ENCODE data around the gene KMT2B.

- TF ChIP-seq CTCF (IDR thresholded peaks at IDR 0.05) (no peak), POLR2A (IDR thresholded peaks at IDR 0.05) (no peak)
Observed at GRCh38 chr19:35675589-35676140, 42.1 kb upstream of the KMT2B start.

Data from breast epithelium (tissue), 3 donors.